ENCODE measurements around the gene CFAP107.

DNA sequence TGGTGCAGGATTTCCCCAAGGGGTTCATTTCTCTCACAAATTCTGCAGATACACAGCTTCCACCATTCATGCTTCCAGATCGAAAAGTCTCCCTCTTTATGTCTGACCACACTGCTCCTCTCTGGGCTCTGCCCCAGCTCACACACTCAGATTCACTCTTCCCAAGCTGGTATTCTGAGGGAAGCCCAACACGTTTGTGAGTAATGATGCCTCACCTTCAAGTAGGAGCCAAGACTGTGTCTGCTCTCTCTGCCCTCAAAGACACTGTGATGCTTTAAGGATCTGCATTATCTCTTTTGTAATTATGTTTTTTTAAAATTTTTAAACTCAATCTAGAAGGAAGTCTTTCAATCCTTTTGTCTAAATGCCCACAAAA, 65.4 kb downstream of the CFAP107 start:
- TF ChIP-seq, protein P1, sequence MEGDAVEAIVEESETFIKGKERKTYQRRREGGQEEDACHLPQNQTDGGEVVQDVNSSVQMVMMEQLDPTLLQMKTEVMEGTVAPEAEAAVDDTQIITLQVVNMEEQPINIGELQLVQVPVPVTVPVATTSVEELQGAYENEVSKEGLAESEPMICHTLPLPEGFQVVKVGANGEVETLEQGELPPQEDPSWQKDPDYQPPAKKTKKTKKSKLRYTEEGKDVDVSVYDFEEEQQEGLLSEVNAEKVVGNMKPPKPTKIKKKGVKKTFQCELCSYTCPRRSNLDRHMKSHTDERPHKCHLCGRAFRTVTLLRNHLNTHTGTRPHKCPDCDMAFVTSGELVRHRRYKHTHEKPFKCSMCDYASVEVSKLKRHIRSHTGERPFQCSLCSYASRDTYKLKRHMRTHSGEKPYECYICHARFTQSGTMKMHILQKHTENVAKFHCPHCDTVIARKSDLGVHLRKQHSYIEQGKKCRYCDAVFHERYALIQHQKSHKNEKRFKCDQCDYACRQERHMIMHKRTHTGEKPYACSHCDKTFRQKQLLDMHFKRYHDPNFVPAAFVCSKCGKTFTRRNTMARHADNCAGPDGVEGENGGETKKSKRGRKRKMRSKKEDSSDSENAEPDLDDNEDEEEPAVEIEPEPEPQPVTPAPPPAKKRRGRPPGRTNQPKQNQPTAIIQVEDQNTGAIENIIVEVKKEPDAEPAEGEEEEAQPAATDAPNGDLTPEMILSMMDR (IDR thresholded peaks at IDR 0.05; ENCODE audit: low read depth, low read length) = no peak
- TF ChIP-seq MYC (IDR thresholded peaks at IDR 0.05; ENCODE audit: low read depth, low read length) = no peak
- TF ChIP-seq MAX (IDR thresholded peaks at IDR 0.05; ENCODE audit: low read depth, low read length) = no peak
- no peak for TF ChIP-seq POLR2A (IDR thresholded peaks at IDR 0.05; ENCODE audit: extremely low read depth, insufficient read length)
